HepG2 (cell line): Measurements from ENCODE around the gene BEX1. TPM values are rescaled to one million over a fixed set of nuclear protein-coding genes. Genes with fewer than 3 reads are reported as not detected.

Source experiments
- ATAC-seq: fragments of 200-7000 bp; cut with Tn5 transposase; 3 replicates; pipeline ENCODE4 v1.9.1; 2020; ENCODE audit warnings: mild to moderate bottlenecking, moderate library complexity
- BruUV-seq: library from RNA; stranded (reverse); fragments of 400-500 nt; replicated peaks from 2 replicates; lab custom pipeline; 2021; lab: Mats Ljungman, UMichigan
- CTCF ChIA-PET: fragments of 300-600 bp; formaldehyde crosslinking; extraction: SDS; loops from one replicate; lab custom pipeline; 2021; ENCODE audit warnings: low total read pairs, inconsistent platforms, low intra/inter-chr PET ratio; lab: Yijun Ruan, JAX
- POLR2A ChIA-PET: fragments of 350-600 bp; sonication (Branson Sonifier 250); formaldehyde crosslinking; loops from one replicate; lab custom pipeline; 2020; ENCODE audit warnings: antibody characterized with exemption, inconsistent platforms; lab: Yijun Ruan, JAX
- DNase-seq: peaks from one replicate; pipeline ENCODE4 v3.0.0-alpha.2; 2015; ENCODE audit warnings: low spot score
- FAIRE-seq: peaks from 3 replicates; lab custom pipeline; 2011; peaks lifted over from hg19 to GRCh38; lab: Jason Lieb, UNC
- H2AFZ ChIP-seq: one replicate; pipeline ENCODE4 v1.6.1; 2011; ENCODE audit warnings: low read length, inconsistent platforms
- H3K27ac ChIP-seq: fragments of 300-600 bp; 3 replicates; pipeline ENCODE4 v1.8.0; 2011; ENCODE audit warnings: mixed run types, mild to moderate bottlenecking, mixed read lengths, low read length, inconsistent platforms; ENCODE audit not compliant: insufficient read depth; ENCODE audit errors: extremely low read length
- H3K27me3 ChIP-seq, 2 experiments: fragments of 200-600 bp in 1 of 2; 2 replicates in 1 of 2; 3 replicates in 1 of 2; pipeline versions ENCODE4 v1.6.0 to v1.8.0; 2011; ENCODE audit warnings: low read length in 2 of 2, mild to moderate bottlenecking in 2 of 2, moderate library complexity in 2 of 2, inconsistent platforms in 1 of 2; ENCODE audit not compliant: insufficient read depth in 2 of 2, control insufficient read depth in 1 of 2
- H3K36me3 ChIP-seq, 2 experiments: fragments of 200-600 bp in 1 of 2; replicated peaks in 1 of 2; 2 replicates in 1 of 2; 3 replicates in 1 of 2; pipeline versions ENCODE4 v1.5.1 to v1.8.0; 2011; ENCODE audit warnings: low read length in 2 of 2, inconsistent platforms in 1 of 2; ENCODE audit not compliant: insufficient read depth in 2 of 2, control insufficient read depth in 1 of 2
- H3K4me1 ChIP-seq: 2 replicates; pipeline ENCODE4 v1.5.1; 2012; ENCODE audit warnings: low read length, inconsistent platforms; ENCODE audit not compliant: insufficient read depth
- H3K4me2 ChIP-seq: 2 replicates; pipeline ENCODE4 v1.6.0; 2011; ENCODE audit warnings: low read depth, low read length, inconsistent platforms
- H3K4me3 ChIP-seq, 3 experiments: fragments of 200-600 bp in 1 of 3; sonication (generic), shearing (Covaris generic) in 1 of 3; replicated peaks in 1 of 3; 2 replicates each; pipeline ENCODE4 v1.5.1; 2011 to 2016; ENCODE audit warnings: low read length in 3 of 3, inconsistent platforms in 2 of 3, low read depth in 2 of 3, mild to moderate bottlenecking in 2 of 3, control low read depth in 1 of 3, mixed read lengths in 1 of 3; ENCODE audit not compliant: insufficient read depth in 1 of 3
- H3K79me2 ChIP-seq: one replicate; pipeline ENCODE4 v1.6.1; 2011; ENCODE audit warnings: low read length, inconsistent platforms; ENCODE audit not compliant: insufficient read depth
- H3K9ac ChIP-seq: 2 replicates; pipeline ENCODE4 v1.6.0; 2011; ENCODE audit warnings: mild to moderate bottlenecking, low read depth, low read length, inconsistent platforms; ENCODE audit not compliant: insufficient read depth
- H3K9me3 ChIP-seq: 2 replicates; pipeline ENCODE4 v1.5.1; 2012; ENCODE audit warnings: mild to moderate bottlenecking, low read length
- H4K20me1 ChIP-seq: 2 replicates; pipeline ENCODE4 v1.6.0; 2011; ENCODE audit warnings: inconsistent platforms, mild to moderate bottlenecking, low read length, moderate library complexity; ENCODE audit not compliant: insufficient read depth
- CCDC6 ChIP-seq: sonication (generic); formaldehyde crosslinking; IDR thresholded peaks from 2 replicates; pipeline ENCODE4 v1.8.1; 2022; ENCODE audit warnings: mild to moderate bottlenecking, missing genetic modification reagents, moderate library complexity
- CHD2 ChIP-seq: IDR thresholded peaks from 2 replicates; pipeline ENCODE4 v1.6.1; 2011; ENCODE audit warnings: low read depth, low read length, improper control_type of control experiment
- CREM ChIP-seq, 2 experiments: sonication (generic) in 1 of 2; formaldehyde crosslinking in 1 of 2; IDR thresholded peaks; 2 replicates each; pipeline versions ENCODE4 v1.4.0 to v1.6.1; 2016 to 2020; ENCODE audit warnings: antibody characterized with exemption in 1 of 2, mild to moderate bottlenecking in 1 of 2, missing genetic modification reagents in 1 of 2
- HOXA3 ChIP-seq: sonication (generic); formaldehyde crosslinking; IDR thresholded peaks from 2 replicates; pipeline ENCODE4 v1.5.0; 2020; ENCODE audit warnings: missing genetic modification reagents
- IKZF1 ChIP-seq: fragments of 450-650 bp; IDR thresholded peaks from 2 replicates; pipeline ENCODE4 v1.7.1; 2016
- MED8 ChIP-seq: sonication (generic); formaldehyde crosslinking; IDR thresholded peaks from 2 replicates; pipeline ENCODE4 v1.8.1; 2023; ENCODE audit warnings: mild to moderate bottlenecking, missing genetic modification reagents; ENCODE audit not compliant: insufficient replicate concordance
- PATZ1 ChIP-seq: sonication (generic); formaldehyde crosslinking; IDR thresholded peaks from 2 replicates; pipeline ENCODE4 v1.4.0; 2020; ENCODE audit warnings: missing genetic modification reagents
- PRPF4 ChIP-seq: fragments of 200-400 bp; formaldehyde crosslinking; IDR thresholded peaks from 2 replicates; pipeline ENCODE4 v1.6.1; 2016; ENCODE audit warnings: low read length, low read depth; ENCODE audit not compliant: poor library complexity, severe bottlenecking
- REST ChIP-seq, 2 experiments: IDR thresholded peaks; 2 replicates each; pipeline ENCODE4 v1.6.1; 2011 to 2012; ENCODE audit warnings: low read length in 2 of 2, borderline replicate concordance in 1 of 2, low read depth in 1 of 2, mild to moderate bottlenecking in 1 of 2, moderate library complexity in 1 of 2
- YY1 ChIP-seq: IDR thresholded peaks from 2 replicates; pipeline ENCODE4 v1.6.1; 2011; ENCODE audit warnings: low read length, low read depth, moderate library complexity, mild to moderate bottlenecking; ENCODE audit not compliant: insufficient read depth, insufficient replicate concordance
- ZHX1 ChIP-seq: sonication (generic); formaldehyde crosslinking; IDR thresholded peaks from 2 replicates; pipeline ENCODE4 v1.8.1; 2022; ENCODE audit warnings: low read depth, mild to moderate bottlenecking, missing genetic modification reagents
- ZNF605 ChIP-seq: sonication (generic); formaldehyde crosslinking; IDR thresholded peaks from 2 replicates; pipeline ENCODE4 v1.8.0; 2022; ENCODE audit warnings: mild to moderate bottlenecking, missing genetic modification reagents
- ZNF879 ChIP-seq: sonication (generic); formaldehyde crosslinking; IDR thresholded peaks from 2 replicates; pipeline ENCODE4 v1.8.1; 2023; ENCODE audit warnings: missing genetic modification reagents
- WGBS: methylation state at CpG from one replicate; pipeline ENCODE4 v1.1.6; 2017; ENCODE audit warnings: low lambda C conversion rate; 5-methylcytosine and 5-hydroxymethylcytosine counted together
- in situ Hi-C: cut with HindIII; loops from 2 replicates; pipeline ENCODE4 v1.10.0; 2017; ENCODE audit warnings: low pct_unique_long_range_greater_than_20kb; ENCODE audit not compliant: extremely low pct_ligation_motif_present
- intact Hi-C: fragments of 100-400 bp; cut with micrococcal nuclease; formaldehyde crosslinking; loops from one replicate; pipeline ENCODE4 v1.10.0; 2022; ENCODE audit not compliant: unreplicated experiment
- polyA plus RNA-seq, 8 experiments: library from polyadenylated mRNA; depleted of rRNA in 3 of 8; stranded (reverse) in 7 of 8; unstranded in 1 of 8; fragments of >200 nt; fragmentation: Illumina TruSeq in 4 of 8; extraction: Trizol in 4 of 8; gene quantifications; 2 replicates each; pipeline versions ENCODE4 v1.2.1 to v1.2.3, GENCODE V29; 2011 to 2016; ENCODE audit warnings: low read depth in 4 of 8, missing spikeins in 1 of 8, mixed read lengths in 1 of 8; ENCODE audit not compliant: insufficient read depth in 1 of 8
- total RNA-seq, 5 experiments: library from RNA; depleted of rRNA; stranded (reverse); fragments of >200 nt; fragmentation: Illumina TruSeq; extraction: Trizol; gene quantifications; 2 replicates each; pipeline ENCODE4 v1.2.3, GENCODE V29; 2016; ENCODE audit warnings: low read depth in 1 of 5

The BEX1 gene
- total and polyA plus RNA-seq, 2 of the 13 experiments (the other 11 are each of a cell fraction or from before 2014, with no cell fraction given) = 29.4 to 69.4 TPM

- no peak for TF ChIP-seq CHD2
- no peak for TF ChIP-seq CREM (IDR thresholded peaks at IDR 0.05)
- TF ChIP-seq CREM (CRISPR knock-in tag; IDR thresholded peaks at IDR 0.05) = no peak
- TF ChIP-seq CCDC6 = no peak
These were observed 2.6 kb upstream of the BEX1 start (continued) for GRCh38 chrX:103066606-103067005.

- ChIA-PET CTCF (no interaction called here), POLR2A (interaction anchor here (1.0 kb wide), 1 partner anchor 11 kb away, joined by 3 read pairs; no protein-coding TSS in a partner anchor)
- FAIRE-seq (no peak), ATAC-seq (peak; percentile 86), DNase-seq (peak; percentile 9)
- no peak overlapping the region for H2AFZ ChIP-seq
- intact Hi-C loops = loop anchor here (2.0 kb wide), 1 partner anchor 69 kb away; no protein-coding TSS in a partner anchor
- H3K27ac ChIP-seq = peak overlapping the region; percentile 46
- no peaks in the 10 kb centered on the region for H3K9me3 ChIP-seq
- H3K79me2 ChIP-seq = no peaks in the 10 kb centered on the region
- H3K36me3 ChIP-seq = no peaks in the 10 kb centered on the region
- H3K27me3 ChIP-seq = no peaks in the 10 kb centered on the region
- peak overlapping the region; percentile 57 for H3K4me2 ChIP-seq
- no peaks in the 10 kb centered on the region for H4K20me1 ChIP-seq
- peak overlapping the region; percentile 56 for H3K9ac ChIP-seq
- H3K4me3 ChIP-seq = peak overlapping the region; percentile 40 to 64 (median 57); a peak in 4 of 6 replicates
- peaks cover under 1% of the 10 kb centered on the region; the same call in 1 of the 2 replicates for H3K4me1 ChIP-seq
- BruUV-seq = no TSS peak
- in situ Hi-C loops = no loop called here
- 27% methylated on average over 11 of the region's 34 CpGs for WGBS
- TF ChIP-seq YY1 (peak; percentile 76), MED8 (no peak), PRPF4 (no peak), HOXA3 (CRISPR knock-in tag) (peak; percentile 9; the same call in 1 of the 2 replicates), REST (IDR thresholded peaks at IDR 0.05; ENCODE audit: borderline replicate concordance in 1 of 2, low read depth in 1 of 2, low read length in 2 of 2) (peak; percentile 59 to 93), IKZF1 (no peak), ZNF879 (CRISPR knock-in tag) (no peak), ZNF605 (CRISPR knock-in tag) (no peak), PATZ1 (CRISPR knock-in tag) (peak; percentile 60), ZHX1 (CRISPR knock-in tag) (0 out of 2 replicates have a peak, but pooled peaks have one; percentile 70)
These were observed 653 bp downstream of the BEX1 start for GRCh38 chrX:103063191-103063845.
